K562 (cell line): Measurements from ENCODE around the gene GCHFR. TPM values are rescaled to one million over a fixed set of nuclear protein-coding genes. Genes with fewer than 3 reads are reported as not detected.

ENCODE experiments used
- ATAC-seq: fragments of 200-7000 bp; cut with Tn5 transposase; 3 replicates; pipeline ENCODE4 v1.9.1; 2020; ENCODE audit warnings: moderate library complexity
- Bru-seq: library from RNA; stranded (reverse); fragments of 400-500 nt; gene quantifications from one replicate; lab custom pipeline; 2021; lab: Mats Ljungman, UMichigan
- BruChase-seq, 2 experiments: library from RNA; stranded (reverse); fragments of 400-500 nt; gene quantifications; one replicate each; lab custom pipeline; 2021; lab: Mats Ljungman, UMichigan
- BruUV-seq: library from RNA; stranded (reverse); fragments of 400-500 nt; replicated peaks from 2 replicates; lab custom pipeline; 2021; lab: Mats Ljungman, UMichigan
- CTCF ChIA-PET: fragments of 300-600 bp; formaldehyde crosslinking; extraction: SDS; loops from one replicate; lab custom pipeline; 2021; ENCODE audit warnings: low intra/inter-chr PET ratio; lab: Yijun Ruan, JAX
- POLR2A ChIA-PET: fragments of 300-600, 350-650 bp; sonication (Branson Sonifier 250); formaldehyde crosslinking; extraction: SDS; loops from one replicate; lab custom pipeline; 2021; ENCODE audit warnings: antibody characterized with exemption, inconsistent platforms; lab: Yijun Ruan, JAX
- DNase-seq, 4 experiments: peaks; one replicate each; pipeline versions ENCODE4 v3.0.0 to v3.0.0-alpha.2; 2011 to 2018; ENCODE audit warnings: low spot score in 3 of 4, mixed read lengths in 3 of 4; ENCODE audit errors: extremely low read depth in 1 of 4
- FAIRE-seq: peaks from 2 replicates; lab custom pipeline; 2011; peaks lifted over from hg19 to GRCh38; lab: Jason Lieb, UNC
- H2AFZ ChIP-seq: 2 replicates; pipeline ENCODE4 v1.6.0; 2011; ENCODE audit warnings: low read depth, low read length, control low read depth, inconsistent platforms
- H3K27ac ChIP-seq: fragments of 200-600 bp; 3 replicates; pipeline ENCODE4 v1.8.0; 2011; ENCODE audit warnings: low read depth, mild to moderate bottlenecking, control low read depth, inconsistent platforms, low read length, moderate library complexity, mixed read lengths; ENCODE audit errors: extremely low read depth
- H3K27me3 ChIP-seq, 2 experiments: fragments of 300-600 bp in 1 of 2; 2 replicates in 1 of 2; 3 replicates in 1 of 2; pipeline versions ENCODE4 v1.6.0 to v1.8.0; 2011; ENCODE audit warnings: inconsistent platforms in 2 of 2, low read length in 2 of 2, mild to moderate bottlenecking in 1 of 2, mixed read lengths in 1 of 2, moderate library complexity in 1 of 2; ENCODE audit not compliant: control insufficient read depth in 2 of 2, insufficient read depth in 2 of 2
- H3K36me3 ChIP-seq: fragments of 300-600 bp; 3 replicates; pipeline ENCODE4 v1.8.0; 2011; ENCODE audit warnings: mild to moderate bottlenecking, low read length, inconsistent platforms; ENCODE audit not compliant: control insufficient read depth, insufficient read depth
- H3K4me1 ChIP-seq, 2 experiments: fragments of 200-600 bp in 1 of 2; replicated peaks in 1 of 2; 2 replicates in 1 of 2; 3 replicates in 1 of 2; pipeline versions ENCODE4 v1.5.1 to v1.8.0; 2011; ENCODE audit warnings: inconsistent platforms in 2 of 2, low read length in 2 of 2, mild to moderate bottlenecking in 1 of 2, mixed read lengths in 1 of 2, moderate library complexity in 1 of 2; ENCODE audit not compliant: control insufficient read depth in 2 of 2, insufficient read depth in 2 of 2
- H3K4me2 ChIP-seq: 2 replicates; pipeline ENCODE4 v1.6.1; 2011; ENCODE audit warnings: low read length, control low read depth, inconsistent platforms, mixed read lengths; ENCODE audit not compliant: insufficient read depth
- H3K4me3 ChIP-seq: fragments of 200-600 bp; sonication (generic), shearing (Covaris generic); 2 replicates; pipeline ENCODE4 v1.5.1; 2016; ENCODE audit warnings: control low read depth, inconsistent platforms
- H3K79me2 ChIP-seq: fragments of 200-600 bp; 3 replicates; pipeline ENCODE4 v1.8.0; 2011; ENCODE audit warnings: low read length, inconsistent platforms; ENCODE audit not compliant: control insufficient read depth, insufficient read depth
- H3K9ac ChIP-seq, 2 experiments: 2 replicates each; pipeline versions ENCODE4 v1.6.0 to v1.6.1; 2011; ENCODE audit warnings: low read depth in 2 of 2, low read length in 2 of 2, control low read depth in 1 of 2, inconsistent platforms in 1 of 2, mild to moderate bottlenecking in 1 of 2, mixed read lengths in 1 of 2; ENCODE audit not compliant: insufficient read depth in 1 of 2
- H3K9me1 ChIP-seq: one replicate; pipeline ENCODE4 v1.6.0; 2011; ENCODE audit warnings: inconsistent platforms, mild to moderate bottlenecking, low read length, moderate library complexity; ENCODE audit not compliant: control insufficient read depth, insufficient read depth
- H3K9me3 ChIP-seq: replicated peaks from 2 replicates; pipeline ENCODE4 v1.5.1; 2011; ENCODE audit warnings: low read depth, low read length, inconsistent platforms; ENCODE audit not compliant: control insufficient read depth, insufficient read depth
- H4K20me1 ChIP-seq: replicated peaks from 2 replicates; pipeline ENCODE4 v1.6.1; 2011; ENCODE audit warnings: low read length, inconsistent platforms, mixed read lengths; ENCODE audit not compliant: control insufficient read depth, insufficient read depth
- ATF2 ChIP-seq: sonication (generic); formaldehyde crosslinking; IDR thresholded peaks from 2 replicates; pipeline ENCODE4 v1.8.1; 2022; ENCODE audit warnings: missing genetic modification reagents
- ATF7 ChIP-seq: fragments of 450-650 bp; IDR thresholded peaks from 2 replicates; pipeline ENCODE4 v1.7.1; 2014; ENCODE audit warnings: mild to moderate bottlenecking, moderate library complexity
- FOXO4 ChIP-seq: fragments of 450-650 bp; formaldehyde crosslinking; IDR thresholded peaks from 2 replicates; pipeline ENCODE4 v1.4.0; 2020; ENCODE audit warnings: mild to moderate bottlenecking, moderate library complexity
- HNRNPK ChIP-seq: fragments of 200-400 bp; formaldehyde crosslinking; IDR thresholded peaks from one replicate; pipeline ENCODE4 v1.6.1; 2018; ENCODE audit warnings: mild to moderate bottlenecking, low read depth, low read length; ENCODE audit not compliant: poor library complexity, severe bottlenecking
- HOMEZ ChIP-seq: fragments of 250-450 bp; sonication (Bioruptor Pico); IDR thresholded peaks from 2 replicates; pipeline ENCODE4 v1.4.0; 2020; ENCODE audit warnings: mild to moderate bottlenecking, moderate library complexity
- LCOR ChIP-seq: sonication (generic); formaldehyde crosslinking; IDR thresholded peaks from 2 replicates; pipeline ENCODE4 v1.8.0; 2022; ENCODE audit warnings: mild to moderate bottlenecking, missing genetic modification reagents
- MAFG ChIP-seq: fragments of 450-650 bp; conservative IDR thresholded peaks from 2 replicates; pipeline ENCODE4 v1.6.1; 2016; ENCODE audit warnings: missing genetic modification characterization, missing compliant biosample characterization
- NR4A1 ChIP-seq, 2 experiments: fragments of 250-450 bp in 1 of 2; fragments of 450-650 bp in 1 of 2; sonication (Bioruptor Pico) in 1 of 2; IDR thresholded peaks; 2 replicates each; pipeline versions ENCODE4 v1.4.0 to v1.6.1; 2016 to 2020; ENCODE audit warnings: mild to moderate bottlenecking in 2 of 2, missing compliant biosample characterization in 1 of 2, missing genetic modification characterization in 1 of 2, moderate library complexity in 1 of 2
- TARDBP ChIP-seq: fragments of 450-650 bp; IDR thresholded peaks from 2 replicates; pipeline ENCODE4 v1.6.1; 2016
- XRCC4 ChIP-seq: IDR thresholded peaks from one replicate; pipeline ENCODE4 v1.6.1; 2011; ENCODE audit not compliant: insufficient read depth, insufficient read length; ENCODE audit errors: extremely low read depth
- WGBS: fragments of 100-300 bp; shearing (Covaris generic); methylation state at CpG from one replicate; pipeline ENCODE4 v1.1.6; 2016; ENCODE audit warnings: low coverage, mixed read lengths; ENCODE audit not compliant: insufficient coverage; ENCODE audit errors: missing lambda C conversion rate; 5-methylcytosine and 5-hydroxymethylcytosine counted together
- in situ Hi-C: fragments of 300-500 bp; cut with MboI; formaldehyde crosslinking; loops from 4 replicates; pipeline ENCODE4 v1.15.0; 2018; ENCODE audit warnings: inconsistent platforms, mixed read lengths
- intact Hi-C: fragments of 100-400 bp; cut with micrococcal nuclease; formaldehyde crosslinking; loops from 2 replicates; pipeline ENCODE4 v1.14.2; 2022
- long read RNA-seq, 3 experiments: library from polyadenylated mRNA in 2 of 3; library from RNA in 1 of 3; unstranded in 2 of 3; stranded (forward) in 1 of 3; transcript quantifications; one replicate each; pipeline ENCODE4 v2.0.0, GENCODE V29; 2019 to 2022
- polyA minus RNA-seq, 3 experiments: library from RNA; depleted of rRNA, polyadenylated mRNA; stranded (reverse); fragments of >200 nt; gene quantifications; 2 replicates each; pipeline ENCODE4 v1.2.3, GENCODE V29; 2011
- polyA plus RNA-seq, 8 experiments: library from polyadenylated mRNA; depleted of rRNA in 4 of 8; stranded (reverse) in 5 of 8; unstranded in 3 of 8; fragments of >200 nt; fragmentation: Nextera tagmentation in 2 of 8; fragmentation: Illumina TruSeq in 1 of 8; extraction: Ambion mirVana in 2 of 8; extraction: Trizol in 1 of 8; gene quantifications; 2 replicates each; pipeline versions ENCODE4 v1.2.1 to v1.2.3, GENCODE V29; 2011 to 2014; ENCODE audit warnings: inconsistent platforms in 1 of 8, missing spikeins in 1 of 8
- total RNA-seq, 7 experiments: library from RNA; depleted of rRNA in 6 of 7; stranded (reverse); fragments of >200 nt in 6 of 7; fragmentation: Illumina TruSeq in 2 of 7; extraction: Trizol in 2 of 7; gene quantifications; 2 replicates each; pipeline versions ENCODE4 v1.2.1 to v1.2.3, GENCODE V29; 2011 to 2021; ENCODE audit warnings: low replicate concordance in 1 of 7

The GCHFR gene
- 5.8 and 10.5 TPM in 2 replicates for total RNA-seq (2011; cell fraction: chromatin; rRNA removed; ENCODE audit: low replicate concordance)
- 15.2 and 19.6 TPM in 2 replicates for total RNA-seq (2011; cell fraction: nucleolus; rRNA removed)
- total RNA-seq (2011; cell fraction: nucleoplasm; rRNA removed) = 9.9 and 10.0 TPM in 2 replicates
- total RNA-seq (2014; rRNA removed) (81.2 and 83.5 TPM in 2 replicates), total RNA-seq (2014; rRNA removed; fragmentation: Illumina TruSeq; extraction: Trizol) (5.3 and 8.7 TPM in 2 replicates), total RNA-seq (2015; rRNA removed; fragmentation: Illumina TruSeq; extraction: Trizol) (28.2 and 30.0 TPM in 2 replicates), total RNA-seq (2021) (31.9 and 37.3 TPM in 2 replicates), polyA plus RNA-seq (2011; rRNA removed) (20.8 and 33.6 TPM in 2 replicates), polyA plus RNA-seq (2014; fragmentation: Illumina TruSeq; extraction: Trizol) (16.0 and 25.7 TPM in 2 replicates), polyA plus RNA-seq (2014; fragmentation: Nextera tagmentation; extraction: Ambion mirVana) (10 to 100 TPM; 10.1 to 18.2 TPM), polyA plus RNA-seq (2014; rRNA removed) (55.2 and 75.1 TPM in 2 replicates), polyA minus RNA-seq (2011; rRNA and poly(A)+ RNA removed) (4.2 and 5.4 TPM in 2 replicates), Bru-seq, nascent RNA (percentile 65 among the genes with signal in this experiment), BruChase-seq, experiment 1, labeled RNA remaining after a 2-hour chase (percentile 51 among the genes with signal in this experiment), BruChase-seq, experiment 2, labeled RNA remaining after a 6-hour chase (percentile 53 among the genes with signal in this experiment)
- 73.6 and 108 TPM in 2 replicates for polyA plus RNA-seq (2011; cell fraction: cytosol; rRNA removed)
- polyA plus RNA-seq (2011; cell fraction: nucleus; rRNA removed) = 19.7 and 25.2 TPM in 2 replicates
- 27.0 and 47.9 TPM in 2 replicates for polyA plus RNA-seq (2012)
- polyA minus RNA-seq (2011; cell fraction: cytosol; rRNA and poly(A)+ RNA removed) = 9.0 and 17.8 TPM in 2 replicates
- polyA minus RNA-seq (2011; cell fraction: nucleus; rRNA and poly(A)+ RNA removed) = 11.4 and 17.0 TPM in 2 replicates
- long read RNA-seq, experiment 1, transcript GCHFR-201 (3 exons, 777 nt) = major isoform, 49 of 84 reads
- long read RNA-seq, experiment 1, partial matches to known transcripts = 28 of 84 reads
- long read RNA-seq, experiment 1, other reads (novel, unspliced or antisense) = 4 of 84 reads
- long read RNA-seq, experiment 2, transcript GCHFR-201 (3 exons, 777 nt) = major isoform, 24 of 28 reads
- long read RNA-seq, experiment 2, partial matches to known transcripts = 0 of 28 reads
- long read RNA-seq, experiment 2, other reads (novel, unspliced or antisense) = 2 of 28 reads
- long read RNA-seq, experiment 3, transcript GCHFR-201 (3 exons, 777 nt) = major isoform, 69 of 72 reads
- long read RNA-seq, experiment 3, partial matches to known transcripts = 1 of 72 reads
- long read RNA-seq, experiment 3, other reads (novel, unspliced or antisense) = 1 of 72 reads

- under 1% methylated on average over 51 of the region's 75 CpGs for WGBS
- POLR2A ChIA-PET = interaction anchor here (0.6 to 3.8 kb wide), 21 partner anchors 9 to 433 kb away, joined by 3 to 18 read pairs (median 3); partner anchors contain the start of genes RAD51 and SPINT1
- no TSS peak for BruUV-seq
- Histone ChIP-seq H3K9me1 (no peaks in the 10 kb centered on the region), H3K27ac (peak within 1 kb of the TSS; percentile 82), H4K20me1 (no peaks in the 10 kb centered on the region; the same call in none of the 2 replicates), H3K79me2 (no peaks in the 10 kb centered on the region), H3K36me3 (peaks cover 16% of the 10 kb centered on the region; the same call in 1 of the 3 replicates), H3K4me2 (peak within 1 kb of the TSS; percentile 88), H3K27me3 (no peaks in the 10 kb centered on the region), H3K4me1 (peaks cover 21 to 57% of the 10 kb centered on the region in 2 experiments; a peak in 4 of 5 replicates), H3K4me3 (peak within 1 kb of the TSS; percentile 64), H3K9me3 (no peaks in the 10 kb centered on the region), H2AFZ (peak within 1 kb of the TSS; percentile 96), H3K9ac (peak within 1 kb of the TSS; percentile 72 to 92)
- CTCF ChIA-PET = no interaction called here
- FAIRE-seq (peak; percentile 80), DNase-seq (peak; percentile 88 to 93 (median 92)), ATAC-seq (peak; percentile 87)
- in situ Hi-C loops (no loop called here), intact Hi-C loops (loop anchor here (10.0 kb wide), 1 partner anchor 169 kb away; the partner anchor contains the start of gene KNL1)
- peak; percentile 22; the same call in 1 of the 2 replicates for TF ChIP-seq LCOR (CRISPR knock-in tag)
- no peak for TF ChIP-seq ATF2 (CRISPR knock-in tag)
- no peak for TF ChIP-seq HOMEZ (CRISPR knock-in tag)
- TF ChIP-seq ATF7 = peak; percentile 74
- TF ChIP-seq XRCC4 = no peak
- TF ChIP-seq MAFG (tag) = no peak
- peak; percentile 36; the same call in 1 of the 2 replicates for TF ChIP-seq TARDBP
- TF ChIP-seq FOXO4 (CRISPR knock-in tag) = no peak
- TF ChIP-seq NR4A1 (CRISPR knock-in tag; IDR thresholded peaks at IDR 0.05) = no peak
- TF ChIP-seq NR4A1 (tag; IDR thresholded peaks at IDR 0.05) = 0 out of 2 replicates have a peak, but pooled peaks have one; percentile 35
- no peak for TF ChIP-seq HNRNPK
Observed at GRCh38 chr15:40763801-40764628, at the start of gene GCHFR. Gene GCHFR, plus strand, starts transcription at chr15:40764068. Its CDS starts 113 bp downstream, at chr15:40764181.
